Tibial artery (tissue), 4 donors: ENCODE measurements around the gene CMC4.

Experiments
- DNase-seq, 2 donors: peaks; one replicate each; pipeline ENCODE4 v3.0.0-alpha.2; 2019
- H3K27ac ChIP-seq, 2 donors: fragments of 200-600 bp; sonication (generic) in 1 of 2; 1 replicate in 1 of 2; 2 replicates in 1 of 2; pipeline ENCODE4 v1.5.1; 2018 to 2019; ENCODE audit warnings: mild to moderate bottlenecking in 1 of 2
- H3K27me3 ChIP-seq, 2 donors: fragments of 200-600 bp; sonication (generic) in 1 of 2; one replicate each; pipeline versions ENCODE4 v1.5.1 to v1.6.0; 2016 to 2019
- H3K36me3 ChIP-seq, 3 donors: fragments of 200-600 bp; sonication (generic) in 2 of 3; one replicate each; pipeline ENCODE4 v1.5.1; 2016 to 2019; ENCODE audit warnings: mild to moderate bottlenecking in 2 of 3
- H3K4me1 ChIP-seq, 4 donors: fragments of 200-600 bp; sonication (generic) in 2 of 4; 1 replicate in 3 of 4; 2 replicates in 1 of 4; pipeline ENCODE4 v1.5.1; 2016 to 2019
- H3K4me3 ChIP-seq, 2 donors: fragments of 200-600 bp; sonication (generic) in 1 of 2; 1 replicate in 1 of 2; 2 replicates in 1 of 2; pipeline ENCODE4 v1.5.1; 2018 to 2019; ENCODE audit warnings: mild to moderate bottlenecking in 2 of 2
- H3K9me3 ChIP-seq, 3 donors: fragments of 200-600 bp; sonication (generic) in 1 of 3; one replicate each; pipeline ENCODE4 v1.5.1; 2016 to 2019
- CTCF ChIP-seq, 2 experiments: fragments of 200-600 bp in 1 of 2; fragments of 450-650 bp in 1 of 2; IDR thresholded peaks; one replicate each; pipeline ENCODE4 v1.5.1; 2017 to 2019; ENCODE audit warnings: antibody characterized with exemption in 2 of 2, mild to moderate bottlenecking in 1 of 2, moderate library complexity in 1 of 2
- intact Hi-C: fragments of 100-400 bp; cut with DNase I; formaldehyde crosslinking; loops from one replicate; pipeline ENCODE4 v1.15.0; 2023; ENCODE audit warnings: low total_unique reads

CMC4 gene, protein sequence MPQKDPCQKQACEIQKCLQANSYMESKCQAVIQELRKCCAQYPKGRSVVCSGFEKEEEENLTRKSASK

GRCh38 chrX:155070975-155071693 is at the start of gene CMC4, which contains the start of the genes BRCC3 and MTCP1:
TSS of gene CMC4 (minus strand) at chrX:155071136. CDS start at chrX:155064023, 7,113 bp downstream.
TSS of gene BRCC3 (plus strand) at chrX:155071508. CDS start at chrX:155071528, 20 bp downstream.
TSS of gene MTCP1 (minus strand) at chrX:155071136. CDS start at chrX:155066010, 5,126 bp downstream.
- no peak for TF ChIP-seq CTCF (IDR thresholded peaks at IDR 0.05)
- Histone ChIP-seq H3K27me3 (no peaks in the 10 kb centered on the region), H3K27ac (peak within 1 kb of the TSS; percentile 82 to 92), H3K4me1 (peaks cover 0 to 23% (median 0%) of the 10 kb centered on the region in 4 donors), H3K9me3 (no peaks in the 10 kb centered on the region), H3K4me3 (peak within 1 kb of the TSS; percentile 61 to 65), H3K36me3 (peaks cover 0 to 3% (median 0%) of the 10 kb centered on the region in 3 donors)
- intact Hi-C loops: no loop called here
- DNase-seq: peak; percentile 67 to 89

- Histone ChIP-seq H3K27ac (no peak overlapping the region), H3K36me3 (peaks cover 2 to 18% (median 7%) of the 10 kb centered on the region in 3 donors), H3K27me3 (no peaks in the 10 kb centered on the region), H3K4me3 (no peak overlapping the region), H3K4me1 (no peaks in the 10 kb centered on the region), H3K9me3 (no peaks in the 10 kb centered on the region)
- TF ChIP-seq CTCF (IDR thresholded peaks at IDR 0.05): no peak
- no peak for DNase-seq
- intact Hi-C loops: no loop called here
Measured at GRCh38 chrX:155115174-155115819, 44.4 kb upstream of the CMC4 start.

DNA sequence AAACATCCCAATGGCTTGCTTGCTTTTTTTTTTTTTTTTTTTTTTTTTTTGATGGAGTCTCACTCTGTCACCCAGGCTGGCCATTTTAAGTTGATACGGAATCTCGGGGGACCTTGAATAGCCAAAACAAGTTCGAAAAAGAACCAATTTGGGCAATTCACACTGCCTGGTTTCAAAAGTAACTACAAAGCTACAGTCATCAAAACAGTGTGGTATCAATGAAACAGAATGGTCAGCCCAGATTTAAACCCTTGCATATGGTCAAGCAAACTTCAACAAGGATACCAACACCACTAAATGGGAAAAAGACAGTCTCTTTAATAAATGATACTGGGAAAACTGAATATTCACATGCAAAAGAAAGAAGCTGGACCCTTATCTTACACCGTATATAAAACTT is 42.2 kb upstream of the CMC4 start:
- no peak for TF ChIP-seq CTCF (IDR thresholded peaks at IDR 0.05)
- Histone ChIP-seq H3K4me1 (no peaks in the 10 kb centered on the region), H3K27ac (no peak overlapping the region), H3K36me3 (peaks cover 0 to 11% (median 0%) of the 10 kb centered on the region in 3 donors), H3K9me3 (no peaks in the 10 kb centered on the region), H3K4me3 (no peak overlapping the region), H3K27me3 (no peaks in the 10 kb centered on the region)
- intact Hi-C loops: no loop called here
- DNase-seq: no peak

- DNase-seq: no peak
- H3K27me3 ChIP-seq: no peaks in the 10 kb centered on the region
- intact Hi-C loops: no loop called here
Measured at GRCh38 chrX:155112171-155112570, 41.2 kb upstream of the CMC4 start.

GRCh38 chrX:155108427-155108826 is 37.5 kb upstream of the CMC4 start:
- no peak overlapping the region for H3K27ac ChIP-seq
- no peaks in the 10 kb centered on the region for H3K4me1 ChIP-seq
- DNase-seq: no peak
- H3K9me3 ChIP-seq: no peaks in the 10 kb centered on the region
- H3K27me3 ChIP-seq: no peaks in the 10 kb centered on the region
- TF ChIP-seq CTCF (IDR thresholded peaks at IDR 0.05): no peak
- no peak overlapping the region for H3K4me3 ChIP-seq
- H3K36me3 ChIP-seq: no peaks in the 10 kb centered on the region
- intact Hi-C loops: no loop called here

More at GRCh38 chrX:155112171-155112570, 41.2 kb upstream of the CMC4 start:
- H3K27ac ChIP-seq: no peak overlapping the region
- no peaks in the 10 kb centered on the region for H3K9me3 ChIP-seq
- no peak for TF ChIP-seq CTCF (IDR thresholded peaks at IDR 0.05)
- H3K4me1 ChIP-seq: no peaks in the 10 kb centered on the region
- no peak overlapping the region for H3K4me3 ChIP-seq
- H3K36me3 ChIP-seq: peaks cover 0 to 9% (median 0%) of the 10 kb centered on the region in 3 donors
